ENCODE measurements around the gene DHRS12. TPM values are rescaled to one million over a fixed set of nuclear protein-coding genes. Genes with fewer than 3 reads are reported as not detected.

Gene DHRS12
- total and polyA plus RNA-seq, 2 donors from 2014 or later, result 20.4 to 36.1 TPM

- Histone ChIP-seq H3K4me3 (ENCODE audit: low read length in 3 of 3) (no peak overlapping the region), H3K27me3 (ENCODE audit: control insufficient read depth, insufficient read depth, low read length) (no peaks in the 10 kb centered on the region), H3K27ac (ENCODE audit: low read depth in 2 of 2, low read length in 2 of 2) (no peak overlapping the region), H3K9ac (ENCODE audit: low read length in 3 of 3) (no peak overlapping the region), H3K4me1 (ENCODE audit: control insufficient read depth in 2 of 3, insufficient read depth in 2 of 3, low read depth in 1 of 3, low read length in 3 of 3) (peaks cover 0 to 13% (median 13%) of the 10 kb centered on the region in 3 donors), H3K9me3 (ENCODE audit: control insufficient read depth in 2 of 3, insufficient read depth in 1 of 3, low read length in 3 of 3) (no peaks in the 10 kb centered on the region), H3K36me3 (ENCODE audit: control insufficient read depth in 2 of 3, insufficient read depth in 3 of 3, low read length in 3 of 3) (peaks cover 0 to 7% (median 3%) of the 10 kb centered on the region in 3 donors)
- DNase-seq, result no peak
- no peak for FAIRE-seq
- intact Hi-C loops (cut with DNase I), result no loop called here
- TF ChIP-seq, protein P1, sequence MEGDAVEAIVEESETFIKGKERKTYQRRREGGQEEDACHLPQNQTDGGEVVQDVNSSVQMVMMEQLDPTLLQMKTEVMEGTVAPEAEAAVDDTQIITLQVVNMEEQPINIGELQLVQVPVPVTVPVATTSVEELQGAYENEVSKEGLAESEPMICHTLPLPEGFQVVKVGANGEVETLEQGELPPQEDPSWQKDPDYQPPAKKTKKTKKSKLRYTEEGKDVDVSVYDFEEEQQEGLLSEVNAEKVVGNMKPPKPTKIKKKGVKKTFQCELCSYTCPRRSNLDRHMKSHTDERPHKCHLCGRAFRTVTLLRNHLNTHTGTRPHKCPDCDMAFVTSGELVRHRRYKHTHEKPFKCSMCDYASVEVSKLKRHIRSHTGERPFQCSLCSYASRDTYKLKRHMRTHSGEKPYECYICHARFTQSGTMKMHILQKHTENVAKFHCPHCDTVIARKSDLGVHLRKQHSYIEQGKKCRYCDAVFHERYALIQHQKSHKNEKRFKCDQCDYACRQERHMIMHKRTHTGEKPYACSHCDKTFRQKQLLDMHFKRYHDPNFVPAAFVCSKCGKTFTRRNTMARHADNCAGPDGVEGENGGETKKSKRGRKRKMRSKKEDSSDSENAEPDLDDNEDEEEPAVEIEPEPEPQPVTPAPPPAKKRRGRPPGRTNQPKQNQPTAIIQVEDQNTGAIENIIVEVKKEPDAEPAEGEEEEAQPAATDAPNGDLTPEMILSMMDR (IDR thresholded peaks at IDR 0.05; ENCODE audit: borderline replicate concordance, extremely low read depth, insufficient read depth), result no peak
Measured at GRCh38 chr13:51728275-51728673, 75.7 kb downstream of the DHRS12 start.

DNA sequence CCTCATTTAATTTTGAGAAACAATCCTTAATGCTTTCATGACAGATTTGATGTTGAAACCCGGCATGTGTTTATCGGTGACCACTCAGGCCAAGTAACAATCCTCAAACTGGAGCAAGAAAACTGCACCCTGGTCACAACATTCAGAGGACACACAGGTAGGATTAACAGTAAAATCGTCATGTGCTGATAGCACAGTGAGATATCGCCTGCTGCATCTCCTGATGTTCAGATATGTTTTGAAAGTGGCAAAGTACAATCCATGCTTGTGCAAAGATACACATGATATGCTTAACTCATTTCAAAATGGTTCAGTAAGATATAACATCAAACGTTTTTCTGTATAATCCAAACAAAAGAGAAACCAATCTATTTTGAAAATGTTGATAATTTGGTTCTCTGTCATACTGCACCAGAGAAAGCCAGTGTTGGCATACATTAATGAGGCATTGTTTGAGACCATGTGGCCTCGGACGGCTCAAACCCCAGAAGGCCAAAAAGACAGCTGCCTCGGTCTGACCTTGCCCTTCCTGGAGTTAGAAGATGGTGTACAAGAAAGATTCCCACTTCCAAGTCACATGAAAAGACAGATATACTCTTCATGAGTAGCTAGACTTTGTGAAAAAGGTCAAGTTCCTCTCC lies 76.2 kb downstream of the DHRS12 start:
- Histone ChIP-seq H3K4me3 (ENCODE audit: low read length in 3 of 3) (no peak overlapping the region), H3K36me3 (ENCODE audit: control insufficient read depth in 2 of 3, insufficient read depth in 3 of 3, low read length in 3 of 3) (peaks cover 0 to 7% (median 3%) of the 10 kb centered on the region in 3 donors), H3K27ac (ENCODE audit: low read depth in 2 of 2, low read length in 2 of 2) (no peak overlapping the region), H3K9ac (ENCODE audit: low read length in 3 of 3) (no peak overlapping the region), H3K27me3 (ENCODE audit: control insufficient read depth, insufficient read depth, low read length) (no peaks in the 10 kb centered on the region), H3K4me1 (ENCODE audit: control insufficient read depth in 2 of 3, insufficient read depth in 2 of 3, low read depth in 1 of 3, low read length in 3 of 3) (peaks cover 0 to 13% (median 13%) of the 10 kb centered on the region in 3 donors), H3K9me3 (ENCODE audit: control insufficient read depth in 2 of 3, insufficient read depth in 1 of 3, low read length in 3 of 3) (no peaks in the 10 kb centered on the region)
- no peak for FAIRE-seq
- TF ChIP-seq, protein P1 (IDR thresholded peaks at IDR 0.05; ENCODE audit: borderline replicate concordance, extremely low read depth, insufficient read depth), result no peak
- DNase-seq, result no peak
- intact Hi-C loops (cut with DNase I), result no loop called here

DNA sequence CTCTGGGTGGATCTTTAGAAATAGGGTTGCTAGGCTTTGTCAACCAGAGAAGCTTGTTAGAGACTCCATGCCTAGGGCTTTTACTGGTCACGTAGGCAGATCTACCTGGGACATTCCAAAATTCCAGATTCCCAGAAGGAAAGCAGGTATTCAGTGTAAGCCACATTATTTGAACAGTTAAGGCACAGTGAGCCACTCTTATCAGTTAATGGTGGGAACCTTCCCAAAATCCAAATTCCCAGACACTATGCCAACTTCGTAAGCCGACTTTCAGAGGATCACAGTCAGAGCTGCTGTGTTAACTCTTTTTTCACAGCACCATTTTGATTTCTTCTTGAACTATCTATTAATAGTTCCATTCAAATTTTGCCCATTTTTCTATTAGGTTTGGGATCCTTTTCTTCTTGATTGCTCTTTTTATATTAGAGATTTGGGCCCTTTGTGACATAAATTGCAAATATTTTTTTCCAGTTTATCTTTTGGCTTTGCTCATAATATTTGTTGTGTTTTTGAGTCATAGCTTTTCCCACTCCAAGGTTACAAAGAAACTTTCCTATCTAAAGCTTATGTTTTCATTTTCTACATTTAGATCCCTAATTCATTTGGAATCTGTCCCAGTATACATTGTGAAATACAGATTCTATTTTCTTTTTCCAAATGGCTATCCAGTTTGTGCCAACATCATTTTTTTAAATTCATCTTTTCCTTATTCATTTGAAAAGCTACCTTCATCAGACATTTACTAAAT lies 77.3 kb downstream of the DHRS12 start:
- TF ChIP-seq, protein P1 (IDR thresholded peaks at IDR 0.05; ENCODE audit: borderline replicate concordance, extremely low read depth, insufficient read depth), result no peak
- no peak overlapping the region for H3K27ac ChIP-seq (ENCODE audit: low read depth in 2 of 2, low read length in 2 of 2)
- H3K4me1 ChIP-seq (ENCODE audit: control insufficient read depth in 2 of 3, insufficient read depth in 2 of 3, low read depth in 1 of 3, low read length in 3 of 3), result peaks cover 0 to 13% (median 11%) of the 10 kb centered on the region in 3 donors
- no peak overlapping the region for H3K9ac ChIP-seq (ENCODE audit: low read length in 3 of 3)
- DNase-seq, result no peak
- no peaks in the 10 kb centered on the region for H3K27me3 ChIP-seq (ENCODE audit: control insufficient read depth, insufficient read depth, low read length)
- H3K36me3 ChIP-seq (ENCODE audit: control insufficient read depth in 2 of 3, insufficient read depth in 3 of 3, low read length in 3 of 3), result peaks cover 0 to 7% (median 3%) of the 10 kb centered on the region in 3 donors
- intact Hi-C loops (cut with DNase I), result no loop called here
- FAIRE-seq, result no peak
- no peaks in the 10 kb centered on the region for H3K9me3 ChIP-seq (ENCODE audit: control insufficient read depth in 2 of 3, insufficient read depth in 1 of 3, low read length in 3 of 3)
- no peak overlapping the region for H3K4me3 ChIP-seq (ENCODE audit: low read length in 3 of 3)

Data from kidney (tissue), 14 donors.